Aorta (tissue), 5 donors: ENCODE results near the gene ZBTB44. TPM values are rescaled to one million over a fixed set of nuclear protein-coding genes. Genes with fewer than 3 reads are reported as not detected.

ENCODE experiments used
- ATAC-seq: fragments of 200-7000 bp; cut with Tn5 transposase; one replicate; pipeline ENCODE4 v1.9.1; 2022; ENCODE audit warnings: moderate library complexity; ENCODE audit not compliant: low FRiP score
- DNase-seq, 2 donors: peaks; one replicate each; pipeline ENCODE4 v3.0.0-alpha.2; 2020
- H3K27ac ChIP-seq, 2 donors: one replicate each; pipeline ENCODE4 v1.5.1; 2013; ENCODE audit warnings: low read length in 2 of 2, mild to moderate bottlenecking in 2 of 2, moderate library complexity in 2 of 2, control low read depth in 1 of 2, inconsistent platforms in 1 of 2, low read depth in 1 of 2
- H3K27me3 ChIP-seq, 2 donors: one replicate each; pipeline ENCODE4 v1.6.1; 2013; ENCODE audit warnings: control low read depth in 1 of 2, low read length in 1 of 2, mild to moderate bottlenecking in 1 of 2, moderate library complexity in 1 of 2; ENCODE audit not compliant: insufficient read depth in 2 of 2, control insufficient read depth in 1 of 2
- H3K36me3 ChIP-seq, 2 donors: one replicate each; pipeline ENCODE4 v1.6.1; 2013; ENCODE audit warnings: control low read depth in 1 of 2, low read length in 1 of 2, mild to moderate bottlenecking in 1 of 2; ENCODE audit not compliant: insufficient read depth in 2 of 2, control insufficient read depth in 1 of 2
- H3K4me1 ChIP-seq, 2 donors: one replicate each; pipeline ENCODE4 v1.6.1; 2013; ENCODE audit warnings: low read length in 2 of 2, control low read depth in 1 of 2, mild to moderate bottlenecking in 1 of 2, moderate library complexity in 1 of 2; ENCODE audit not compliant: insufficient read depth in 2 of 2, control insufficient read depth in 1 of 2
- H3K4me3 ChIP-seq, 2 donors: one replicate each; pipeline ENCODE4 v1.5.1; 2013; ENCODE audit warnings: low read length in 2 of 2, control low read depth in 1 of 2, mild to moderate bottlenecking in 1 of 2
- H3K9me3 ChIP-seq: one replicate; pipeline ENCODE4 v1.6.1; 2013; ENCODE audit warnings: mild to moderate bottlenecking, low read length; ENCODE audit not compliant: control insufficient read depth
- WGBS, 2 donors: extraction: QIAGEN DNeasy Blood & Tissue Kit; methylation state at CpG; one replicate each; pipeline ENCODE4 v1.1.7; 2013; 5-methylcytosine and 5-hydroxymethylcytosine counted together
- intact Hi-C, 2 donors: fragments of 100-400 bp; cut with DNase I; formaldehyde crosslinking; loops; one replicate each; pipeline versions ENCODE4 v1.14.2 to v1.15.0; 2022
- polyA plus RNA-seq, 2 donors: library from polyadenylated mRNA; stranded (reverse); fragments of 200-250 nt; gene quantifications; one replicate each; pipeline ENCODE4 v1.2.3, GENCODE V29; 2013
- total RNA-seq, 2 donors: library from RNA; stranded (reverse); fragmentation: NEBNext Ultra II Directional; extraction: Animal tissue kit (Norgen Biotek cat#: 25700); gene quantifications; one replicate each; pipeline ENCODE4 v1.2.1, GENCODE V29; 2021
- donor health status: healthy with polysubstance abuse.
- donor health status: Bipolar disorder and iron deficiency.
- donor health status: DM: no; HTN: no; CAD: no.
- donor health status: DM: no; HTN: no; CAD: no.
- donor health status: DM: yes; HTN: yes; CAD: no.

The ZBTB44 gene
- total and polyA plus RNA-seq, 4 donors = 8.3 to 50.2 (median 23.2) TPM

DNA sequence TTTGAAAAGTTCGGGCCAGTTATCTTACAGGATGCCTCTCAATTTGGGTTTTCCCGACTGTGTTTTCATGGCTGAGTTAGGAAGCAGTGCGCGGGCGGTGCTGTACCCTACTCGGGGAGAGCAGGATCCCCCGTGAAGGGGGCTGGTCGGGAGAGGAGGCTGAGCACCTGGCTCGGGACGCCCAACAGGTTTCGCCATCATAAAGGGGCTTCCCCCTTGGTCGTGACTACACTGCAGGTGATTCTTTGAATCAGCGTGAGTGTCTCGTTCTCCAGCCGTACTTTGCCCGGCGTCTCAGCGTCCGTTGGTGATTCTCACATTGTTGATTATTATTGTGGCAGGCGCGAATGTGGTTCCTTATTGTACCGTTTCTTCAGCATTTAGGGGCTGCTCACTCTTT is 108.6 kb downstream of the ZBTB44 start:
- H3K27me3 ChIP-seq = no peaks in the 10 kb centered on the region

DNA sequence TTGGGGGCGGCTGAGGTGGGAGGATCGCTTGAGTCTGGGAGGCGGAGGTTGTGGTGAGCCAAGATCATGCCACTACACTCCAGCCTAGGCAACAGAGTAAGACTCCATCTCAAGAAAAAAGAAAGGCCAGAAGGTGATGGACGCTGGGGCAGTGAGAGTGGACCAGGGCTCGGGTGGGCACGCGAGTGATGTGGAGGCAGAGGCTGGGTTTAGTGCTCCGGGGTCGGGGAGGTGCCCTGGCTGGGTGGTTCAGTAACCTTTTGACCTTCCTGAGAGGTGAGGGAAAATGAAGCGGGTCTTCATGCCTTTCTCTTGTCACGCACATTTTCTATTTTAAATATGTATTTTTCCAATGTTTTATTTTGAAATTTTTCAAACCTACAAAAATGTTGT is 110.0 kb downstream of the ZBTB44 start:
- WGBS, 2 donors = 88 to 94% methylated on average over 11 of the region's 11 CpGs
- Histone ChIP-seq H3K9me3 (no peaks in the 10 kb centered on the region), H3K27ac (no peak overlapping the region), H3K36me3 (no peaks in the 10 kb centered on the region), H3K4me1 (no peaks in the 10 kb centered on the region), H3K27me3 (no peaks in the 10 kb centered on the region), H3K4me3 (no peak overlapping the region)
- intact Hi-C loops = no loop called here
- DNase-seq = no peak
- ATAC-seq = no peak

More for the DNA sequence above, 108.6 kb downstream of the ZBTB44 start:
- ATAC-seq (no peak), DNase-seq (no peak)
- Histone ChIP-seq H3K4me1 (no peaks in the 10 kb centered on the region), H3K4me3 (no peak overlapping the region), H3K27ac (no peak overlapping the region), H3K9me3 (no peaks in the 10 kb centered on the region), H3K36me3 (no peaks in the 10 kb centered on the region)
- intact Hi-C loops = no loop called here
- WGBS, 2 donors = 87 to 94% methylated on average over 22 of the region's 22 CpGs

DNA sequence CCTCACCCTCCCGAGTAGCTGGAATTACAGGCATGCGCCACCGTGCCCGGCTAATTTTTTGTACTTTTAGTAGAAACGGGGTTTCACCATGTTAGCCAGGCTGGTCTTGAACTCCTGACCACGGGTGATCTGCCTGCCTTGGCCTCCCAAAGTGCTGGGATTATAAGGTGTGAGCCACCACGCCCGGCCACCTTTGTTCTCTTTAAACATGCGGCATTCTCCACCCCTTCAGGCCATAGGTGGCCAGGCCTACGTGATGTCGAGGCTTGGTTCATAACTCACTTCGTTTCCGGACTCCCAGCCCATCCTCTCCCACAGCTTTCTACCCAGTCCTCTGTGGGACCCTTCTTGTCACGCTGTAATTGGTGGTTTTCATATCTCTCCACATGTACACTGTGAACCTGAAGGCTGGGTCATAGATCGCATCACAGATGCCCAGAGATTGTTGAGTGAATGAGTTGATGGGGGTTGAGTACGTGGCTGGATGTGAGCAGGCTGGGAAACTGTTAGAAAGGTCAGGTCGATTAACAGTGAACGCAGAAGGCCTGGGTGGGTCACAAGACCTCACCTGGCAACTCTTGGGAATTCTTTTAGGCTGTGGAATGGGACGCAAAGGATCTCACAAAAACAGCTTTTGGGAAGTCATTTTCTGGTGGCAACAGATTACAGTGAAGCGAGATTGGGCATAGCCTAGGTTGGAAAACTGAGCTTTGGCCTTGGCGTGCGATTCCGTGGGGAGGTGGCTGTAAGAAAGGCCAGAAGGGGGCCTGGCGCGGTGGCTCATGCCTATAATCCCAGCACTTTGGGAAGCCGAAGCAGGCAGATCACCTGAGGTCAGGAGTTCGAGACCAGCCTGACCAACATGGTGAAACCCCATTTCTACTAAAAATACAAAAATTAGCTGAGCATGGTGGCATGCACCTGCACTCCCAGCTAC is 110.7 kb downstream of the ZBTB44 start:
- H3K27ac ChIP-seq = no peak overlapping the region
- peak in 1 of 2 donors; percentile 16 for DNase-seq
- H3K27me3 ChIP-seq = no peaks in the 10 kb centered on the region
- H3K4me1 ChIP-seq = no peaks in the 10 kb centered on the region
- WGBS, 2 donors = 90 to 93% methylated on average over 27 of the region's 27 CpGs
- ATAC-seq = no peak
- no peak overlapping the region for H3K4me3 ChIP-seq
- H3K36me3 ChIP-seq = no peaks in the 10 kb centered on the region
- intact Hi-C loops = no loop called here
- H3K9me3 ChIP-seq = no peaks in the 10 kb centered on the region

DNA sequence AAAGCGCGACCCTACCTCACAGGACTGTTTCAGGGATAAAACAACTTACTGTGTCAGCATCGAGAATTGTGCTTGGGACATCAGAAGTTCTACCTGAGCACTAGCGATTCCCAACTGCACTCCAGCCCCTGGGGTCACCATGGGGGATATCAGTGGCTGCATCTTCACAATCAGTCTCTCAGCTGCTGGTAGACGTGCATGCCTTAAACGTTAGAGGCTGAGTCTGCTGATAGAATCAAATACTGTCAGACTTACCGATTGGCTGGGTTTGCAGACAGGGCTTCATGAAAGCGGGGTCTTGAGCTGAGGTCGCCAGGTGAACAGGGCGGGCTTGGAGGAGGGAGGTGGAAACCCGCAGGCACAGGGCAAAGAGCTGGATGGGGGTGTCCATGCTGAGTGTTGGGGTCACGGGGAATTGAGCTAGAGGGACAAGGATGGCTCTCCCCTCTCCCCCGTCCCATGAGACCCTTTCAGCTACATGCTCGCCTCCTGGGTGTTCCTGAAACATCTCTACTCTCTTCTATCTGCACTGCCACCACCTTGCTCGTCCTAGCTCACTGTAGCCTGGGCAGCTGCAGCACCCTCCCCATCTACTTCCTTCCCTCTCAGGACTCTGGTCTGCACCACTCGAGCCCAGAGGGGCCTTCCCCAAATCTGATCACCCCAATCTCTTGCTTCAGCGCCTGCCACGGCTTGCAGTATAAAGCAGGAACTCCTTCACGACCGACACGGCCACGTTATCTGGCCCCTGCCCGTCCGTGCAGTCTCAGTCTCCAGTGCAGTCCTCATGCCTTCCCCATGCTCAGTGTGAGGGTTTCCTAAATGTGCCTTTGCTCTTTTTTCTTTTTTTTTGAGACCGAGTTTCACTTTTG is 111.7 kb downstream of the ZBTB44 start:
- no peak for ATAC-seq
- no peaks in the 10 kb centered on the region for H3K9me3 ChIP-seq
- intact Hi-C loops = no loop called here
- no peak overlapping the region for H3K4me3 ChIP-seq
- 86 to 87% methylated on average over 25 of the region's 25 CpGs for WGBS, 2 donors
- H3K36me3 ChIP-seq = no peaks in the 10 kb centered on the region
- H3K27me3 ChIP-seq = no peaks in the 10 kb centered on the region
- DNase-seq = peak; percentile 42 to 43
- H3K4me1 ChIP-seq = no peaks in the 10 kb centered on the region
- no peak overlapping the region for H3K27ac ChIP-seq

DNA sequence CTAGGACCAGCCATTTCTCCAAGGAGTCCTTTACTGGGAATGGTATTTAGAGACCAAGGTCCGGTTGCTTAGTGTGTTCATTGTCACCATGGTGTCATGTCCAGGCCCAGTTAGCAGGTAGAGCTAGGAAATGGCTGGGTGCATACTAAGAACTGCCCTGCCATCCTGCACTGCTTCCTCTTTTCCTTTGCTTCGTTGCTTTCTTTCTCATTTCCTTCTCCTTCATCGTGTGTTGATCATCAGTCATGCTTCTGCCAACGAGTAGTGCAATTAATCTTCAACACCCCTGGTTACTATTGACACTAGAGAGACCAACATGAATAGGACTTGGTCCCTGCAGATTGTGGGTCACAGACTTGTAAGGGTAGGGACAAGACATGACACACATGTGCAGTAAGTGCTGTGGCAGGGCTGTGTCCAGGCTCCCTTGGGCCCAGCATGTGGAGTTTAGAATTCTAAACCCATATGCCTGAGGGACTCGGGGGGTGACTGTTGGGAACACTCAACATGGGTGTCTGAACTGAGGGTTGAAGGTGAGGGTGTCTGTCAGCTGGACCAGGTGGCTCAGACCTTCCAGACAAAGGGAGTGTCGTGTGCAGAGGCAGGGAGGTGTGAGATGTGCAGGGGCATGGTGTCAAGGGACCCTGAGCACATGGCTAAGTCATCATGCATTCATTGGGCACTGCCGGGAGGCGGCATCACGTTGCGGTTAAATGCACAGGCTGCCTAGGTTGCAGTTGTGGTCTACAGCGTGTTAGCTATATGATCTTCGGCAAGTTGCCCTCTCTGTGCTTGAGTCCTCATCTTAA is 112.5 kb downstream of the ZBTB44 start:
- Histone ChIP-seq H3K27me3 (no peaks in the 10 kb centered on the region), H3K36me3 (no peaks in the 10 kb centered on the region), H3K4me3 (no peak overlapping the region), H3K4me1 (no peaks in the 10 kb centered on the region), H3K27ac (no peak overlapping the region), H3K9me3 (no peaks in the 10 kb centered on the region)
- WGBS, 2 donors = 78 to 83% methylated on average over 12 of the region's 12 CpGs
- DNase-seq (peak; percentile 22 to 43), ATAC-seq (no peak)
- intact Hi-C loops = no loop called here

DNA sequence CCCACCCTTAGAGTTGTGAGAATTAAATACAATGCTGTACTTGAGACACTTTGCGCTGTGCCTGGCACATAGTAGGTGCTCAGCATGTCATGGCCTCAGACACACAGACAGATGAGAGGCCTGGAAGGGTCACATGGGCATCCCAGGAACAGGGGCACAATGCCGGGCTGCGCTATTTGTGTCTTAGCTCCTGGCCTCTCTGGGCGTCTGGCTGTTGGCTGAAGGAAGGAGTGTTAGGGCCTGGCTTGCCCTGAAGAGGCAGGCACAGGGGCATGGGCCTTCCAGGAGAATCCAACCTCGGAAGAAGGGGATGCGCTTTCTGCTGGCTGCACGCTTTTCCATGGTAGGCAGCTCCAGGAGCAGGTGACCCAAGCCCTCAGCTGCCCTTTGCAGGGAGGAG is 113.7 kb downstream of the ZBTB44 start:
- intact Hi-C loops = no loop called here
- Histone ChIP-seq H3K36me3 (no peaks in the 10 kb centered on the region), H3K27ac (no peak overlapping the region), H3K4me1 (no peaks in the 10 kb centered on the region), H3K27me3 (no peaks in the 10 kb centered on the region), H3K4me3 (no peak overlapping the region), H3K9me3 (no peaks in the 10 kb centered on the region)
- 95 to 98% methylated on average over 7 of the region's 7 CpGs for WGBS, 2 donors
- DNase-seq (peak in 1 of 2 donors; percentile 45), ATAC-seq (no peak)

GRCh38 chr11:130199792-130200191 is 114.9 kb downstream of the ZBTB44 start:
- H3K9me3 ChIP-seq = no peaks in the 10 kb centered on the region
- H3K4me3 ChIP-seq = no peak overlapping the region
- intact Hi-C loops = no loop called here
- H3K27ac ChIP-seq = no peak overlapping the region
- no peaks in the 10 kb centered on the region for H3K27me3 ChIP-seq
- WGBS, 2 donors = 87 to 90% methylated on average over 12 of the region's 12 CpGs
- H3K4me1 ChIP-seq = no peaks in the 10 kb centered on the region
- no peaks in the 10 kb centered on the region for H3K36me3 ChIP-seq
- ATAC-seq = no peak
- DNase-seq = peak in 1 of 2 donors; percentile 42

GRCh38 chr11:130198964-130199363 is 115.8 kb downstream of the ZBTB44 start:
- Histone ChIP-seq H3K36me3 (no peaks in the 10 kb centered on the region), H3K27ac (no peak overlapping the region), H3K27me3 (no peaks in the 10 kb centered on the region), H3K4me1 (no peaks in the 10 kb centered on the region), H3K9me3 (no peaks in the 10 kb centered on the region), H3K4me3 (no peak overlapping the region)
- WGBS, 2 donors = 90 to 93% methylated on average over 15 of the region's 15 CpGs
- ATAC-seq = no peak
- intact Hi-C loops = no loop called here
- DNase-seq = no peak
